HFFc6 (cell line): Measurements from ENCODE around the gene TMPRSS13. TPM values are rescaled to one million over a fixed set of nuclear protein-coding genes. Genes with fewer than 3 reads are reported as not detected.
A peak's percentile ranks its signal among the peaks of the same experiment; 100 is the strongest.

Source experiments
- DNase-seq: peaks from one replicate; pipeline ENCODE4 v3.0.0-alpha.2; 2018
- H3K27ac Mint-ChIP-seq: 2 replicates; pipeline ENCODE4 v1.8.0; 2020; ENCODE audit warnings: mild to moderate bottlenecking, mixed read lengths
- H3K27me3 Mint-ChIP-seq: 2 replicates; pipeline ENCODE4 v1.8.0; 2021; ENCODE audit warnings: mild to moderate bottlenecking, moderate library complexity, mixed read lengths; ENCODE audit not compliant: insufficient read depth
- H3K36me3 Mint-ChIP-seq: 2 replicates; pipeline ENCODE4 v1.8.0; 2021; ENCODE audit warnings: low read depth, mixed read lengths
- H3K4me1 Mint-ChIP-seq: 2 replicates; pipeline ENCODE4 v1.8.0; 2020; ENCODE audit warnings: low read depth, mixed read lengths
- H3K4me3 Mint-ChIP-seq: 2 replicates; pipeline ENCODE4 v1.8.0; 2020; ENCODE audit warnings: mild to moderate bottlenecking, moderate library complexity, mixed read lengths
- H3K9me3 Mint-ChIP-seq: 2 replicates; pipeline ENCODE4 v1.8.0; 2020; ENCODE audit warnings: mild to moderate bottlenecking, mixed read lengths
- CTCF ChIP-seq: fragments of 200-600 bp; sonication (generic); IDR thresholded peaks from 2 replicates; pipeline ENCODE4 v1.5.0; 2021; ENCODE audit warnings: antibody characterized with exemption, mild to moderate bottlenecking
- total RNA-seq, 6 experiments: library from RNA; stranded (reverse); fragmentation: NEBNext Ultra II Directional; extraction: Animal tissue kit (Norgen Biotek cat#: 25700); gene quantifications; 2 replicates in 1 of 6; 3 replicates in 5 of 6; pipeline ENCODE4 v1.2.3, GENCODE V29; 2021

TMPRSS13 gene
- total RNA-seq, 6 experiments from 2014 or later, result not detected

- H3K36me3 Mint-ChIP-seq, result no peaks in the 10 kb centered on the region
- H3K4me3 Mint-ChIP-seq, result no peak overlapping the region
- no peak for DNase-seq
- no peaks in the 10 kb centered on the region for H3K4me1 Mint-ChIP-seq
- H3K9me3 Mint-ChIP-seq, result no peaks in the 10 kb centered on the region
- H3K27me3 Mint-ChIP-seq, result peaks cover 41% of the 10 kb centered on the region
- H3K27ac Mint-ChIP-seq, result no peak overlapping the region
- no peak for TF ChIP-seq CTCF
Measured at GRCh38 chr11:117925198-117925925, 3.8 kb downstream of the TMPRSS13 start.

- no peaks in the 10 kb centered on the region for H3K9me3 Mint-ChIP-seq
- no peak overlapping the region for H3K27ac Mint-ChIP-seq
- no peaks in the 10 kb centered on the region for H3K36me3 Mint-ChIP-seq
- H3K27me3 Mint-ChIP-seq, result peaks cover 35% of the 10 kb centered on the region
- H3K4me1 Mint-ChIP-seq, result no peaks in the 10 kb centered on the region
- no peak for TF ChIP-seq CTCF
- no peak overlapping the region for H3K4me3 Mint-ChIP-seq
- no peak for DNase-seq
Measured at GRCh38 chr11:117924631-117925170, 4.5 kb downstream of the TMPRSS13 start.

GRCh38 chr11:117923773-117924172, 5.4 kb downstream of the TMPRSS13 start:
- peak; percentile 12 for DNase-seq
- Mint-ChIP-seq H3K36me3 (no peaks in the 10 kb centered on the region), H3K9me3 (no peaks in the 10 kb centered on the region), H3K27ac (no peak overlapping the region), H3K4me3 (no peak overlapping the region), H3K27me3 (peaks cover 32% of the 10 kb centered on the region), H3K4me1 (no peaks in the 10 kb centered on the region)
- 0 out of 2 replicates have a peak, but pooled peaks have one; percentile 22 for TF ChIP-seq CTCF

- DNase-seq, result no peak
- no peaks in the 10 kb centered on the region for H3K9me3 Mint-ChIP-seq
- no peaks in the 10 kb centered on the region for H3K36me3 Mint-ChIP-seq
- no peak overlapping the region for H3K4me3 Mint-ChIP-seq
- no peak for TF ChIP-seq CTCF
- peaks cover 28% of the 10 kb centered on the region for H3K27me3 Mint-ChIP-seq
- H3K27ac Mint-ChIP-seq, result no peak overlapping the region
- no peaks in the 10 kb centered on the region for H3K4me1 Mint-ChIP-seq
Measured at GRCh38 chr11:117923275-117923674, 5.9 kb downstream of the TMPRSS13 start.

GRCh38 chr11:117921893-117922292, 7.3 kb downstream of the TMPRSS13 start:
- Mint-ChIP-seq H3K4me3 (no peak overlapping the region), H3K27ac (no peak overlapping the region), H3K4me1 (no peaks in the 10 kb centered on the region), H3K27me3 (peaks cover 25% of the 10 kb centered on the region), H3K9me3 (no peaks in the 10 kb centered on the region), H3K36me3 (no peaks in the 10 kb centered on the region)
- no peak for DNase-seq
- no peak for TF ChIP-seq CTCF
